GM08714 (cell line): ENCODE measurements around the gene CHST14.

Source experiments
- H3K4me3 ChIP-seq: fragments of 200-500 bp; sonication (Bioruptor generic); 2 replicates; pipeline ENCODE4 v1.5.1; 2014; ENCODE audit warnings: mild to moderate bottlenecking, low read length, inconsistent platforms
- ZNF274 ChIP-seq: IDR thresholded peaks from 2 replicates; pipeline ENCODE4 v1.6.1; 2012; ENCODE audit warnings: mild to moderate bottlenecking, low read depth, low read length

The CHST14 gene

GRCh38 chr15:40486066-40486770 is 15.4 kb downstream of the CHST14 start:
- H3K4me3 ChIP-seq: no peak overlapping the region
- TF ChIP-seq ZNF274: no peak

- TF ChIP-seq ZNF274: no peak
- H3K4me3 ChIP-seq: no peak overlapping the region
Measured at GRCh38 chr15:40487816-40488682, 17.3 kb downstream of the CHST14 start.

GRCh38 chr15:40489274-40490175 is 18.7 kb downstream of the CHST14 start:
- no peak overlapping the region for H3K4me3 ChIP-seq
- TF ChIP-seq ZNF274: no peak

GRCh38 chr15:40493089-40493840 is 22.5 kb downstream of the CHST14 start:
- no peak overlapping the region for H3K4me3 ChIP-seq
- no peak for TF ChIP-seq ZNF274

- H3K4me3 ChIP-seq: no peak overlapping the region
- no peak for TF ChIP-seq ZNF274
Measured at GRCh38 chr15:40495516-40495915, 24.7 kb downstream of the CHST14 start.

GRCh38 chr15:40498418-40498817 is 27.6 kb downstream of the CHST14 start:
- no peak overlapping the region for H3K4me3 ChIP-seq
- no peak for TF ChIP-seq ZNF274

GRCh38 chr15:40498891-40499290 is 28.1 kb downstream of the CHST14 start:
- no peak for TF ChIP-seq ZNF274
- H3K4me3 ChIP-seq: no peak overlapping the region

GRCh38 chr15:40499931-40500330 is 29.1 kb downstream of the CHST14 start:
- no peak overlapping the region for H3K4me3 ChIP-seq
- TF ChIP-seq ZNF274: no peak

- no peak for TF ChIP-seq ZNF274
- H3K4me3 ChIP-seq: no peak overlapping the region
Measured at GRCh38 chr15:40500568-40501330, 30.0 kb downstream of the CHST14 start.

- H3K4me3 ChIP-seq: no peak overlapping the region
- no peak for TF ChIP-seq ZNF274
Measured at GRCh38 chr15:40501487-40501886, 30.7 kb downstream of the CHST14 start.

GRCh38 chr15:40506964-40507571 is 36.3 kb downstream of the CHST14 start:
- no peak overlapping the region; the same call in 1 of the 2 replicates for H3K4me3 ChIP-seq
- no peak for TF ChIP-seq ZNF274

- TF ChIP-seq ZNF274: no peak
- no peak overlapping the region for H3K4me3 ChIP-seq
Measured at GRCh38 chr15:40508216-40508615, 37.4 kb downstream of the CHST14 start.
